ENCODE data around the gene MRPL19. TPM values are rescaled to one million over a fixed set of nuclear protein-coding genes. Genes with fewer than 3 reads are reported as not detected.

MRPL19 gene
- total and polyA plus RNA-seq, 2 of the 13 experiments (the other 11 are each of a cell fraction or from before 2014, with no cell fraction given): 43.2 to 163 TPM

DNA sequence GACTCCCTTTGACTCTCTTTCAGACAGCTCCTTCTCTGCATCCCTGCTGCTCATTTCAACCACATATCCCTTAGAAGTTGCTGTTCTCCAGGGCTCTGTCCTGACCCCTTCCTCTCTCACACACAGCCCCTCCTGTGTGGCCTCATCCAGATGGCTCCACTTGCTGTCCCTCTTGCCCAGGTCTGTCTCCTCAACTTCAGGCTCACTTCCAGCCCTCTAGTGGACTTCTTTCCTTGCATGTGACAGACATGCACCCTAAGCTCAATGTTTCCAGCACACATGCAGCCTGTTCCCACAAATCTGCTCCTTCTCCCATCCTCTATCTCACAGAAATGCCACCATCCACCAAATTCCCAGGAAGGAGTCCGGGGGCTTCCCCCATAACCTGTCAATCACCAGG lies 9.0 kb upstream of the MRPL19 start:
- Histone ChIP-seq H3K9me3 (ENCODE audit: low read length) (no peaks in the 10 kb centered on the region), H3K4me3 (replicated peaks in 1 of 3; ENCODE audit: insufficient read depth in 1 of 3, low read depth in 2 of 3, low read length in 3 of 3) (no peak overlapping the region), H3K27ac (ENCODE audit: extremely low read length, insufficient read depth, low read length) (no peak overlapping the region), H3K27me3 (ENCODE audit: control insufficient read depth in 1 of 2, insufficient read depth in 2 of 2, low read length in 2 of 2) (peaks cover 0 to 4% of the 10 kb centered on the region in 2 experiments; a peak in 2 of 5 replicates), H3K4me2 (ENCODE audit: low read depth, low read length) (no peak overlapping the region; the same call in 1 of the 2 replicates), H3K4me1 (ENCODE audit: insufficient read depth, low read length) (peaks cover 17% of the 10 kb centered on the region; the same call in 1 of the 2 replicates), H3K9ac (ENCODE audit: insufficient read depth, low read depth, low read length) (no peak overlapping the region), H2AFZ (ENCODE audit: low read length) (no peak overlapping the region), H4K20me1 (ENCODE audit: insufficient read depth, low read length) (no peaks in the 10 kb centered on the region), H3K79me2 (ENCODE audit: insufficient read depth, low read length) (no peaks in the 10 kb centered on the region), H3K36me3 (replicated peaks in 1 of 2; ENCODE audit: control insufficient read depth in 1 of 2, insufficient read depth in 2 of 2, low read length in 2 of 2) (no peaks in the 10 kb centered on the region)
- FAIRE-seq (peak; percentile 43), ATAC-seq (peak; percentile 89), DNase-seq (ENCODE audit: low spot score) (peak; percentile 15)
- intact Hi-C loops (cut with micrococcal nuclease; ENCODE audit: unreplicated experiment) (no loop called here), in situ Hi-C loops (cut with HindIII; ENCODE audit: extremely low pct_ligation_motif_present, low pct_unique_long_range_greater_than_20kb) (loop anchor here (5.0 kb wide), 1 partner anchor 40 kb away; no protein-coding TSS in a partner anchor)
- BruUV-seq (replicated peaks): no TSS peak
- CTCF ChIA-PET (ENCODE audit: low intra/inter-chr PET ratio, low total read pairs): interaction anchor here (1.4 kb wide), 1 partner anchor 39 kb away, joined by 3 read pairs; no protein-coding TSS in a partner anchor
- POLR2A ChIA-PET: interaction anchor here (1.6 kb wide), 1 partner anchor 9 kb away, joined by 4 read pairs; the partner anchor contains the start of gene MRPL19
- TF ChIP-seq, protein P1, sequence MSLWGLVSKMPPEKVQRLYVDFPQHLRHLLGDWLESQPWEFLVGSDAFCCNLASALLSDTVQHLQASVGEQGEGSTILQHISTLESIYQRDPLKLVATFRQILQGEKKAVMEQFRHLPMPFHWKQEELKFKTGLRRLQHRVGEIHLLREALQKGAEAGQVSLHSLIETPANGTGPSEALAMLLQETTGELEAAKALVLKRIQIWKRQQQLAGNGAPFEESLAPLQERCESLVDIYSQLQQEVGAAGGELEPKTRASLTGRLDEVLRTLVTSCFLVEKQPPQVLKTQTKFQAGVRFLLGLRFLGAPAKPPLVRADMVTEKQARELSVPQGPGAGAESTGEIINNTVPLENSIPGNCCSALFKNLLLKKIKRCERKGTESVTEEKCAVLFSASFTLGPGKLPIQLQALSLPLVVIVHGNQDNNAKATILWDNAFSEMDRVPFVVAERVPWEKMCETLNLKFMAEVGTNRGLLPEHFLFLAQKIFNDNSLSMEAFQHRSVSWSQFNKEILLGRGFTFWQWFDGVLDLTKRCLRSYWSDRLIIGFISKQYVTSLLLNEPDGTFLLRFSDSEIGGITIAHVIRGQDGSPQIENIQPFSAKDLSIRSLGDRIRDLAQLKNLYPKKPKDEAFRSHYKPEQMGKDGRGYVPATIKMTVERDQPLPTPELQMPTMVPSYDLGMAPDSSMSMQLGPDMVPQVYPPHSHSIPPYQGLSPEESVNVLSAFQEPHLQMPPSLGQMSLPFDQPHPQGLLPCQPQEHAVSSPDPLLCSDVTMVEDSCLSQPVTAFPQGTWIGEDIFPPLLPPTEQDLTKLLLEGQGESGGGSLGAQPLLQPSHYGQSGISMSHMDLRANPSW (CRISPR knock-in tag; IDR thresholded peaks at IDR 0.05; ENCODE audit: borderline replicate concordance): no peak
- 0 out of 2 replicates have a peak, but pooled peaks have one; percentile 50 for TF ChIP-seq ZNF605 (CRISPR knock-in tag; IDR thresholded peaks at IDR 0.05)
- 0% methylated on average over 1 of the region's 1 CpG for WGBS (ENCODE audit: low lambda C conversion rate)

DNA sequence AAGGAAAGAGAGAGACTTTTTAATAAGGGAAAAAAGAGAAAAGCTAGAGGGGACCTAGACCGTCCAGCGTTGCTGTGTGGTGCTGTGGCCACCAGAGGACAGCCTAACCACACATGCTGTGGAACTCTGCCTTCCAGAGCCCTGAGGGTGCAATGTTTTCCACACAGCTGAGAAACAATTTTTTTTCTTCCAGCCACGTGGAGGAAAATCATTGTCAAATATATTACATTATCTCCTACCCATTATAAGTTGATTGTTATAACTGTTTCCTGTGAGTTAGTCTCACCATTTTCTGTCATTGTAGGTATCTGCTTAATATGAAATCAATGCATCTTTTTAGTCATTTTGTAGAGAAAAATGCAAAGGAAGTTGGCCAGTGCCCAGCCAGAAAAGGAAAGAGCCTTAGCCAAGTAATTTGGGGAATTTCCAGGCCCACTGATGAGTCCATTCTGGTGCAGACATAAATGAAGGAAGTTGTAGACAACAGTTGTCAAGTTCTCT lies 5.9 kb upstream of the MRPL19 start:
- Histone ChIP-seq H3K4me1 (ENCODE audit: insufficient read depth, low read length) (peaks cover 17% of the 10 kb centered on the region), H3K27ac (ENCODE audit: extremely low read length, insufficient read depth, low read length) (no peak overlapping the region), H3K4me3 (replicated peaks in 1 of 3; ENCODE audit: insufficient read depth in 1 of 3, low read depth in 2 of 3, low read length in 3 of 3) (no peak overlapping the region), H2AFZ (ENCODE audit: low read length) (peak overlapping the region; percentile 1), H3K9me3 (ENCODE audit: low read length) (no peaks in the 10 kb centered on the region), H3K79me2 (ENCODE audit: insufficient read depth, low read length) (no peaks in the 10 kb centered on the region), H3K4me2 (ENCODE audit: low read depth, low read length) (peak overlapping the region; percentile 18; the same call in 1 of the 2 replicates), H3K27me3 (ENCODE audit: control insufficient read depth in 1 of 2, insufficient read depth in 2 of 2, low read length in 2 of 2) (no peaks in the 10 kb centered on the region; a peak in 1 of 5 replicates), H3K9ac (ENCODE audit: insufficient read depth, low read depth, low read length) (no peak overlapping the region), H3K36me3 (replicated peaks in 1 of 2; ENCODE audit: control insufficient read depth in 1 of 2, insufficient read depth in 2 of 2, low read length in 2 of 2) (no peaks in the 10 kb centered on the region), H4K20me1 (ENCODE audit: insufficient read depth, low read length) (no peaks in the 10 kb centered on the region)
- peak; percentile 97 for ATAC-seq
- in situ Hi-C loops (cut with HindIII; ENCODE audit: extremely low pct_ligation_motif_present, low pct_unique_long_range_greater_than_20kb): no loop called here
- 2% methylated on average over 3 of the region's 3 CpGs for whole genome bisulfite sequencing (ENCODE audit: low lambda C conversion rate)
- intact Hi-C loops (cut with micrococcal nuclease; ENCODE audit: unreplicated experiment): loop anchor here (1.0 to 2.0 kb wide), 2 partner anchors 37 to 958 kb away; no protein-coding TSS in a partner anchor
- BruUV-seq (replicated peaks): no TSS peak
- CTCF ChIA-PET (ENCODE audit: low intra/inter-chr PET ratio, low total read pairs): interaction anchor here (0.6 to 4.6 kb wide), 3 partner anchors 37 to 194 kb away, joined by 3 to 71 read pairs (median 3); no protein-coding TSS in a partner anchor
- DNase-seq (ENCODE audit: low spot score): peak; percentile 56
- POLR2A ChIA-PET: interaction anchor here (0.9 to 1.0 kb wide), 2 partner anchors 21 to 70 kb away, joined by 3 read pairs; partner anchors contain the start of gene GCFC2
- peak; percentile 94 for FAIRE-seq
- TF ChIP-seq, protein P2, sequence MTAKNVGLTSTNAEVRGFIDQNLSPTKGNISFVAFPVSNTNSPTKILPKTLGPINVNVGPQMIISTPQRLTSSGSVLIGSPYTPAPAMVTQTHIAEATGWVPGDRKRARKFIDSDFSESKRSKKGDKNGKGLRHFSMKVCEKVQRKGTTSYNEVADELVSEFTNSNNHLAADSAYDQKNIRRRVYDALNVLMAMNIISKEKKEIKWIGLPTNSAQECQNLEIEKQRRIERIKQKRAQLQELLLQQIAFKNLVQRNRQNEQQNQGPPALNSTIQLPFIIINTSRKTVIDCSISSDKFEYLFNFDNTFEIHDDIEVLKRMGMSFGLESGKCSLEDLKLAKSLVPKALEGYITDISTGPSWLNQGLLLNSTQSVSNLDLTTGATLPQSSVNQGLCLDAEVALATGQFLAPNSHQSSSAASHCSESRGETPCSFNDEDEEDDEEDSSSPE (CRISPR knock-in tag; IDR thresholded peaks at IDR 0.05): 0 out of 2 replicates have a peak, but pooled peaks have one; percentile 23
- peak; percentile 35; the same call in 1 of the 2 replicates for TF ChIP-seq ZNF331 (CRISPR knock-in tag; IDR thresholded peaks at IDR 0.05)
- 0 out of 2 replicates have a peak, but pooled peaks have one; percentile 23 for TF ChIP-seq ZNF430 (CRISPR knock-in tag; IDR thresholded peaks at IDR 0.05)
- TF ChIP-seq KDM2A (CRISPR knock-in tag; IDR thresholded peaks at IDR 0.05; ENCODE audit: borderline replicate concordance, low read depth): peak; percentile 49; the same call in 1 of the 2 replicates
- TF ChIP-seq, protein P3, sequence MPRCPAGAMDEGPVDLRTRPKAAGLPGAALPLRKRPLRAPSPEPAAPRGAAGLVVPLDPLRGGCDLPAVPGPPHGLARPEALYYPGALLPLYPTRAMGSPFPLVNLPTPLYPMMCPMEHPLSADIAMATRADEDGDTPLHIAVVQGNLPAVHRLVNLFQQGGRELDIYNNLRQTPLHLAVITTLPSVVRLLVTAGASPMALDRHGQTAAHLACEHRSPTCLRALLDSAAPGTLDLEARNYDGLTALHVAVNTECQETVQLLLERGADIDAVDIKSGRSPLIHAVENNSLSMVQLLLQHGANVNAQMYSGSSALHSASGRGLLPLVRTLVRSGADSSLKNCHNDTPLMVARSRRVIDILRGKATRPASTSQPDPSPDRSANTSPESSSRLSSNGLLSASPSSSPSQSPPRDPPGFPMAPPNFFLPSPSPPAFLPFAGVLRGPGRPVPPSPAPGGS (CRISPR knock-in tag; IDR thresholded peaks at IDR 0.05): no peak
- TF ChIP-seq MYC (CRISPR knock-in tag; IDR thresholded peaks at IDR 0.05; ENCODE audit: borderline replicate concordance): peak; percentile 51; the same call in 1 of the 2 replicates
- no peak for TF ChIP-seq MAF1 (CRISPR knock-in tag; IDR thresholded peaks at IDR 0.05; ENCODE audit: borderline replicate concordance)

All from HepG2 (cell line).